SH-SY5Y (cell line): Measurements from ENCODE around the gene SOX1.

Experiments used
- GATA2 ChIP-seq: IDR thresholded peaks from 2 replicates; pipeline ENCODE4 v1.6.1; 2011; ENCODE audit warnings: mild to moderate bottlenecking, low read depth, low read length
- GATA3 ChIP-seq: IDR thresholded peaks from 2 replicates; pipeline ENCODE4 v1.6.1; 2011; ENCODE audit warnings: low read depth, mild to moderate bottlenecking, low read length, moderate library complexity

SOX1 gene

DNA sequence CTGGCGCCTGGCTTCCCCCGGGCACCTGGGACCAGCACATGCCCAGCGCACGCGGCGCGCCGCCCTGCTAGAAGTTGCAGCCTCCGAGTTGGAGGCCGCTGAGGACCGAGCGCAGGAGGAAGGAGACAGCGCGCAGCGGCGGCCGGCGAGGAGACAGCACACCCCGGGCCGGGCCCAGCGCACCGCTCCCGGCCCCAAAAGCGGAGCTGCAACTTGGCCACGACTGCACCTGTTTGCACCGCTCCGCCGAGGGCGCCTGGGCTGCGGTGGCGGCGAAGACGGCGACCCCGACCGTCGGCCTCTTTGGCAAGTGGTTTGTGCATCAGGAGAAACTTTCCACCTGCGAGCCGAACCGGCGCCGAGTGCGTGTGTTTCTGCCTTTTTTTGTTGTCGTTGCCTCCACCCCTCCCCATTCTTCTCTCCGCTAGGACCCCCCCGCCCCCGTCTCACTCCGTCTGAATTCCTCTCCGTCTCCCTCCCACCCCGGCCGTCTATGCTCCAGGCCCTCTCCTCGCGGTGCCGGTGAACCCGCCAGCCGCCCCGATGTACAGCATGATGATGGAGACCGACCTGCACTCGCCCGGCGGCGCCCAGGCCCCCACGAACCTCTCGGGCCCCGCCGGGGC lies at the start of gene SOX1:
Gene SOX1 (plus strand): TSS at position 34 of the 626 bp plus-strand sequence. CDS start 510 bp downstream, at position 544.
- TF ChIP-seq GATA3: no peak
- no peak for TF ChIP-seq GATA2

DNA sequence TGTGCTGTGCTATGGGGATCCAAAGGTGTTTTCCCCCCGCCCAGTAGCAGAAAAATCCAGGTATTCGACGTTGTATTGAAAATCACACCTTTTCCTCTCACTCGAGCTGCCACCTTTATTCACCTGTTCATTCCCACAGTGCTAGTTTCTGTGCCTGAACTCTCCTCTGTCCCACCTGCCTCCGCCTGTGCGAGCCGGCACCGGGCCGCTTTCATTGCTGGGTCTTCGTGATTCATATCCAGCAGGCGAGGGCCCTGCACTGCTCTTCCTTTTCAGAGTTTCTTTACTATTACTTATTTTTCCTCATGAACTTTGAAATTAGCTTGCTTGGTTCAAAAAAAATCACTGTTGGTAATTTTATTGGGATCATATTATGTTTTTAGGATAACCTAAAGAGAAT lies 42.4 kb upstream of the SOX1 start:
- TF ChIP-seq GATA3: no peak

DNA sequence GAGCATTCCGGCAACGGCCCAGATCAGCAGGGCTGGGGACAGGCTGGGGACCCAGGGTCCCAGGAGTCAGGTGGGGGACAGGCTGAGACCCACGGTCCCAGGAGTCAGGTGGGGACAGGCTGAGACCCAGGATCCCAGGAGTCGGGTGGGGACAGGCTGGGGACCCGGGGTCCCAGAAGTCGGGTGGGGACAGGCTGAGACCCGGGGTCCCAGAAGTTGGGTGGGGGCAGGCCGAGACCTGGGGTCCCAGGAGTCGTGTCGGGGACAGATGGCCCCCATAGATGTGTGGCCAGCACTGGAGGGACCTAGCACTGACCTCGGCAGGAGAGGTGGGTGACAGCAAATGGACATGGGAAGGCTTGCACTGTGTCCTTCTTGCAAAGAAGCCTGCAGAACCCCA lies 39.7 kb upstream of the SOX1 start:
- TF ChIP-seq GATA3 (no peak), GATA2 (no peak)

DNA sequence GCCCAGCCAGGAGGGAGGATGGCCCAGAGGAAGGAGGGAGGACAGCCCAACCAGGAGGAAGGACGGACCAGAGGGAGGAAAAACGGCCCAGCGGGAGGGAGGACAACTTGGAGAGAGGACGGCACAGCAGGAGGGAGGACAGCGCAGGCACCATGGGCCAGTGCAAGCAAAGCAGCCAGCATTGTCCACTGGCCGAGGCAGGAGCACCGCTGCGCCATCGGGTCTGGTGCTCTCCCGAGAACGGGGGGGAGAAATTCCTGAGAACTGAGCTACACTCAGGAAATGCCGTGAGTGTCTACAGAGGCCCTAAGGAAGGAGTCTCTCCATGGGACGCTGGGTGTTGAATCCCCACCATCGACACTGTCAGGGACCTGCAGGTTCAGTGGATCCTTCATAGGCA lies 38.5 kb upstream of the SOX1 start:
- no peak for TF ChIP-seq GATA2
- no peak for TF ChIP-seq GATA3

DNA sequence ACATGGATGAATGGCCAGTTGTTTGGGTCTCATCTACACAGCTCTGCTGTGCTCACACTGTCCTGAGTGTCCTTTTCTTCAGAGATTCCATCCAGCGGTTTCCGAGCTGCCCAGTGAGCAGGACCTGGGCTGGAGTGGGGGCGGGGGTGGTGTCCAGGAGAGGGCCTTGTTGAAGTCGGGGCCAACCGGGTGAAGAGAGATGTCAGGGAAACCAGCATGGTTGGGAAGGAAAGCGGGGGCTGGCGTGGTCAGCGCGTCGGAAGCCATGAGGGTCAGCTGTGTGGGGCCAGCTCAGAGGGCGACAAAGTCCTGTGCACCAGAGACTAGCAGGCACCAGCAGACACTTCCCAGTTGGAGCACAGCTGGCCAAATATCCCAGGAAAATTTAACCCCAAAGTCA lies 37.8 kb upstream of the SOX1 start:
- TF ChIP-seq GATA3 (no peak), GATA2 (no peak)

DNA sequence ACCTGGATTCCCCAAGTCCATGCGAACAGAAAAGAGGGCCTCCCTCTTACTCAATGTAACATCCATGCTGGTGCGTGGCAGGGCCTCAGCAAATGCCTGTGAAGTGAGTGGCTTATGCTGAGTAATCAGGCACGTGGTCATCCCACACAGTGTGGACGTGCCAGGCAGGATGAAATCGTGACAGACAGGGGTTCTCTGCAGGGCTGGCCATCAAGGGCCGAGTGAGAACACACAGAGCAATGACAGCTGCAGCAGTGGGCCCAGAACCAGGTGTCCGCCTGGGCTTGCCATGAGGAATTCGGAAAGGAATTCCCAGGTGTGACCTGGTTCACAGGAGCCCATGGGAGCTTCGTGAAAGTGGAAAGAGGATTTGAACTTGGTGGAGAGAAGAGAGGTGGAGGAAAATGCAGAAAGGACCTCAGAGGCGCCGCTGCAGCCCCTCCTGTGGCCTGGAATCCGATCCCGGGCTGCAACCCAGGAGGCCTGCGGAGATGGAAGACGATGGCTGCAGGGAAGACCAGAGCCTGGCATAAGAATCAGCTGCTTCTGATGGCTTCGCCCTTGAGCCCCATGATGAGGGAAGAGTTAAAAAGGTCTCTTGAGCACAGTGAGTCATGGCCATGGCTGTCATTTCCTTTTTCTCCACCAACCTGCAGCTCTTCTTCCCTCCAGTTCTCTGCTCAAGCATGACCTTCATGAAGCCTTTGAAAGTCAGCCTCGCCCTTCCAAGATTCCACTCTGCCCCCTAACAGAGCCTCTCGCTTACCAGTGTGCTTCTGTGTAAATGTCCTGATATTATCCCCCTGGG lies 34.6 kb upstream of the SOX1 start:
- TF ChIP-seq GATA2: no peak
- no peak for TF ChIP-seq GATA3

DNA sequence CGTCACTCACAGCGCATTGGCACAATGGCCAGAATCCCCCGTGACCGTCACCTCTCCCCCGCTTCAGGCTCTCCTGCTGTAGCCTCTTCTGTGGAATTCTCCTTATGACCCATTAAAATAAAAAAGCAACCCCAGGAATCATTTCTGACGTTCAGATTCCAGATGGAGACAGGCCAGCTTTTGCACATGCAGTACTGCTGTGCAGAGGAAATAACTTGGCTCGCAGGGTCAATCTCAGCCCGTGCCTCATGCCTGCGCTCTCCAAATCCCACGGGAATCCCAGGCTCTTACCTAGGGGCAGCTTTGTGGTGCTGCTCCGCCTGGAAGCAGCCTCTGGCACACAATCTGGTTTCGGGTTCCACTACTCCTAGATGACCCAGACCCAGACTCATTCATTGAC lies 32.7 kb upstream of the SOX1 start:
- no peak for TF ChIP-seq GATA3
- no peak for TF ChIP-seq GATA2

DNA sequence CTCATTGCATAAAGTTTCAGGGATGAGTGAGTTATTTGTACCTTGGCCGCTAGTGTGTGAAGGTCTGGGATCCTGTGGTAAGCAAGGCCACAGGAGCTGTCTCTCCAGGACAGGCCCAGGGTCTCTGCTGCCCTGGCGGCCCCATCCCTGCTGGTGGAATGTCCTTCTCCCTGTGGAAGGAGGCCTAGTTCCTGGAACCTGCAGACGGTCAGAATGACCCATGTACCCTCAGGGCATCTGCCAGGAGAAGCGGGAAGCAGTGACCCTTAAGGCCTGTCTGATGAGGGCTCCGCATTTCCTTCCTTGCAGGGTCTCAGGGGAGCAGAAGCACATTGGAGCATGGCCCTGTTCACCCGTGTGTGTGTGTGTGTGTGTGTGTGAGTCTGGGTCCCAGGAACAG lies 32.1 kb upstream of the SOX1 start:
- TF ChIP-seq GATA2 (no peak), GATA3 (no peak)

DNA sequence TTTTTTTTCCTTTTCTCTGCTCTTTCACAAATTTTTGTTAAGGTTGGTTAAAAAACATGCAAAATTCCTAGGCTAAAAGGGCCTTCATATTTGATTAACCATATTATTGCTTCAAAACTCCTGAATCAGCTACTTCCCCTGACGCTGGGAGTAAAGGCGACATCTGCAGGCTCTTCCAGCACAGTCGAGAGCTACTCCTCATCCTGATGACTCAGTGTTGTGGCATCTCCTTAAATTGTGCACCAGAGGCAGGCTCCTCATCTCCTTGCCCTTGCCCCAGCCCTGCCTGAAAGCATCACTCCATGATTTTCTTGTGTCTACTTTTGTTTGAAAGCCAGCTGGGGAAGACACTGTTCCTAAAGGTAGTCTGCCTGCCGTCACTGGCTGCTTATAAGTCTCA lies 24.5 kb upstream of the SOX1 start:
- no peak for TF ChIP-seq GATA2
- no peak for TF ChIP-seq GATA3

DNA sequence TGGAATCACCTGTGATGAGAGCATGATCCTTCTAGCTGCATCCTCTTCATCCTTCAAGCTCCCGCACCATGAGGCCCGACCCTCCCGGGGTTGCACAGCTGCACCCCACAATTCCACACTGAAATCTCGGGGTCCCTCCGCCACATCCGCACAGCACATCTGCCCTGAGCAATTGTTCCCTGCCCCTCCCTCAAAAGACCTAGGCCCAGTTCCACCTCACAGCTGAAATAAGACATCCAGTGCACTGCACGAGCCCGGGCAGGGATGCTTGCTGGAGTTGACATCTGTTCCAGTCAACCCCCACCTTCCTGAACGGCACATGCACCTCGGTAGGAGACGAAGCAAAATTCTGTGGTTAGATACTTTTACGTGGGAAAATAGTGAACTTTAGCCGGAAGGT lies 14.7 kb upstream of the SOX1 start:
- TF ChIP-seq GATA2 (no peak), GATA3 (no peak)

DNA sequence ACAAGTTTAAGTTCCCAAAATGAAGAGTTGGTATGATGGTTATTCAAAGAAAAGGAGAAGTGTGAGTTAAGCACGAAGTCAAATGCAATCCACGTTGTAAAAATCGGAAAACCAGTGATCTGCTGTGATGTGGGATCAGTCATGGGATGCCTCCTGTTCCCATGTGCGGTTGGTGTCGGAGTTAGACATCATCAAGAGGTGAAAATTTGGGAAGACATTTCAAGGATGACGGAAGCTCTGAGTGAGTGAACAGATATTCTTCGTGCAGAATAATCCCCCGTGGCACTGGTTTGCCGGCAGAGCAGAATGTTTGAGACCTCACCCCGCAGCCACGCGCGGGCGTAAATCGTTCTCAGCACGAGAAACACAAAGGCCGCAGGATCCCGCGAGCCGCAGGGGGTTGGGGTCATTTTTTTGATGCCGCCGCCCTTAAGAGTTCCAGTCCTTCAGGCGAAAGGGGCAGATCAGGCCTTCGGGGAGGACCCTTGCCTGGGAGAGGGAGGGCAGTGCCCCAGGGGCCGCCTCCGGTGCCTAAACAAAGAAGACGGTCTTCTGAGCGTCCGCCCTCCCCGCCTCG lies 13.7 kb upstream of the SOX1 start:
- TF ChIP-seq GATA3 (no peak), GATA2 (no peak)

DNA sequence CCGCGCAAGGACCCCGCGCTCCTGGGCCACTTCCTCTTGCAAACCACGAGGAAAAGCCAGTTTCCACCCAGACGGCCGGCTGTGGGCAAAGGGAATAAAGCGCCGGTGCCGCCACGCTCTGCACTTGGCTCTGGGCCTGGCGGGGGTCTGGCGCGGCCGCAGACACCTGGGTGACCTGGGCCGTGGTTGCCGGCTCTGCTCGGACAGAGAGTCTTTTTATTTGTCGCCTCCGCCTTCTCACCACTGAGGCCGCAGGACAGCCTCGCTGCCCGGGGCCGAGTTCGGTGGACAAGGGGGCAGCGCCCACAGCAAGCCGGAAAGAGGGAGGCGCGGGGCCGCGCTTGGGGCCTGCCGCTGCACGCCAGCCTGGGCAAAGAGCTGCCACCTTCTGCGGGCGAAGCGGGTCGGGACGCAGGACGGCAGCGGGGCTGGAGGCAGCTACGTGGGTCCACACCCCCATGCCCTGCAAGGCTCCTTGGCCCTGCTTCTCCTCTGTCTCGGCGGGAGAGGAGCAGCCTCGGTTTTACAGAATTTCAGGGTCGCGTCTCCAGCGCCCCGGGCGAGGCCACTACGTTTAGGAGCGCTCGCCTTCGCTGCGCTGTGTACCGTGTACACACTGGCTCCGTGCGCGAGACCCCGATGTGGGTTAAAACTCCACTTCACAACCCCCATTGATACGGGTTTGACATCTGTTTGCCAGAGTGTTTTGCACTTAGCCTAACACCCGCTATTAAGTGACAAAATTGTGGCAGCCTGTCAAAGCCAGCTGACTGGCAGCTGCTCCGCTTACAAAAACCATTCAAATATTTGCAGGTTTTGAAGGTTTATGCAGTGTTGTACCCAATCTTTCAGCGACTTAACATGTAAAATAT lies 13.0 kb upstream of the SOX1 start:
- TF ChIP-seq GATA3 (no peak), GATA2 (no peak)

DNA sequence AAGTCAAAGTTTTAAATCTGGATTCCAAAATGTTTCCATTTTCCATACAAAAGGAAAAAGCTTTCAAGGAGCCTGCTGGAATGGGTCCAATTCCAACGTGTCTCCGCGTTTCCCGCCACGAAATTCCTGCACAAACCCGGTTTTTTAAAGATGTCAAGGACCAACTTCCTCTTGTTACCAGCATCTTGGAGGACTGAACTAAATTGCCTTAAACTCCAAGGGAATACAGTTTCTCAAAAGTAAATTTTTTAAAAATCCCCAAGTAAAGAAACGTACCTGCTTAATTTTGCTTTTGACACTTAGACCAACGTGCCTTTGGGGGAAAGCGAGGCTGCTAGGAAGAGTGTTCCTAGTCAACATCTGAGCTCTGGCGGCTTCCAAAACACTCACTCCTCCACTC lies 12.3 kb upstream of the SOX1 start:
- TF ChIP-seq GATA2: no peak
- no peak for TF ChIP-seq GATA3
